Nucleus accumbens (tissue), 56 donors: Measurements from ENCODE around the gene AP5B1.

ENCODE experiments used
- DNase-seq, 56 donors: peaks; one replicate each; lab custom pipeline; 2025; lab: John Stamatoyannopoulos, UW

The AP5B1 gene

GRCh38 chr11:65780770-65781151 is at the start of gene AP5B1:
AP5B1 (minus strand) TSS chr11:65780976; CDS start chr11:65780591, 385 bp downstream.
- DNase-seq, result peak in 32 of 56 donors; percentile 11 to 72 (median 32)

- DNase-seq, result no peak
Measured at GRCh38 chr11:65829459-65829858, 48.7 kb upstream of the AP5B1 start.

- no peak for DNase-seq
Measured at GRCh38 chr11:65826984-65827735, 46.4 kb upstream of the AP5B1 start.

- no peak for DNase-seq
Measured at GRCh38 chr11:65822776-65823528, 42.2 kb upstream of the AP5B1 start.

GRCh38 chr11:65821107-65821506 is 40.3 kb upstream of the AP5B1 start:
- DNase-seq, result no peak

- DNase-seq, result peak in 55 of 56 donors; percentile 27 to 97 (median 85)
Measured at GRCh38 chr11:65817835-65818680, 37.3 kb upstream of the AP5B1 start.

- DNase-seq, result no peak
Measured at GRCh38 chr11:65817312-65817834, 36.6 kb upstream of the AP5B1 start.

GRCh38 chr11:65816696-65817095 is 35.9 kb upstream of the AP5B1 start:
- no peak for DNase-seq

- DNase-seq, result no peak
Measured at GRCh38 chr11:65814986-65815565, 34.3 kb upstream of the AP5B1 start.

GRCh38 chr11:65814131-65814985 is 33.6 kb upstream of the AP5B1 start:
- DNase-seq, result peak in 6 of 56 donors; percentile 5 to 28 (median 16)

GRCh38 chr11:65811764-65812475 is 31.1 kb upstream of the AP5B1 start:
- DNase-seq, result no peak

GRCh38 chr11:65810046-65810868 is 29.5 kb upstream of the AP5B1 start:
- no peak for DNase-seq

GRCh38 chr11:65809496-65809895 is 28.7 kb upstream of the AP5B1 start:
- DNase-seq, result no peak

GRCh38 chr11:65808744-65809341 is 28.1 kb upstream of the AP5B1 start:
- DNase-seq, result no peak

GRCh38 chr11:65806979-65807378 is 26.2 kb upstream of the AP5B1 start:
- DNase-seq, result no peak

GRCh38 chr11:65803797-65804492 is 23.2 kb upstream of the AP5B1 start:
- DNase-seq, result no peak

- DNase-seq, result no peak
Measured at GRCh38 chr11:65802841-65803240, 22.1 kb upstream of the AP5B1 start.
